Neural cell (in vitro differentiated cells): ENCODE results near the gene DTX1. TPM values are rescaled to one million over a fixed set of nuclear protein-coding genes. Genes with fewer than 3 reads are reported as not detected.

Experiments
- H2AFZ ChIP-seq: fragments of 200-600, 300-800 bp; sonication (generic), shearing (Covaris generic); 2 replicates; pipeline ENCODE4 v1.6.0; 2014; ENCODE audit warnings: low read depth, mild to moderate bottlenecking, antibody characterized with exemption, low read length, moderate library complexity
- H3F3A ChIP-seq: fragments of 200-600 bp; shearing (Covaris generic); 2 replicates; pipeline ENCODE4 v1.6.1; 2016; ENCODE audit warnings: mild to moderate bottlenecking, moderate library complexity, mixed read lengths, antibody characterized with exemption, low read length; ENCODE audit not compliant: insufficient read depth, poor library complexity, severe bottlenecking
- H3K27ac ChIP-seq: fragments of 200-600, 300-800 bp; sonication (generic), shearing (Covaris generic); 2 replicates; pipeline ENCODE4 v1.5.1; 2014; ENCODE audit warnings: mild to moderate bottlenecking, low read length, moderate library complexity
- H3K27me3 ChIP-seq: fragments of 300-800, 200-600 bp; sonication (generic), shearing (Covaris generic); 2 replicates; pipeline ENCODE4 v1.6.0; 2014; ENCODE audit warnings: mild to moderate bottlenecking, low read depth, low read length, moderate library complexity; ENCODE audit not compliant: insufficient read depth
- H3K36me3 ChIP-seq: fragments of 300-800, 200-600 bp; sonication (generic), shearing (Covaris generic); 2 replicates; pipeline ENCODE4 v1.5.1; 2014; ENCODE audit warnings: mild to moderate bottlenecking, antibody characterized with exemption, low read length, moderate library complexity; ENCODE audit not compliant: insufficient read depth
- H3K4me2 ChIP-seq: fragments of 300-800, 200-600 bp; sonication (generic), shearing (Covaris generic); 2 replicates; pipeline ENCODE4 v1.6.0; 2014; ENCODE audit warnings: mild to moderate bottlenecking, low read length
- H3K4me3 ChIP-seq: fragments of 300-800, 200-600 bp; sonication (generic), shearing (Covaris generic); 2 replicates; pipeline ENCODE4 v1.5.1; 2014; ENCODE audit warnings: mild to moderate bottlenecking, low read length, moderate library complexity
- H3K79me2 ChIP-seq: fragments of 200-600 bp; shearing (Covaris generic); replicated peaks from 2 replicates; pipeline ENCODE4 v1.6.0; 2014; ENCODE audit warnings: mild to moderate bottlenecking, low read length, moderate library complexity; ENCODE audit not compliant: insufficient read depth
- H3K9ac ChIP-seq: fragments of 300-800, 200-600 bp; sonication (generic), shearing (Covaris generic); 2 replicates; pipeline ENCODE4 v1.6.1; 2016; ENCODE audit warnings: mild to moderate bottlenecking, low read length, mixed read lengths
- H3K9me2 ChIP-seq: fragments of 200-600 bp; shearing (Covaris generic); 2 replicates; pipeline ENCODE4 v1.6.1; 2016; ENCODE audit warnings: mild to moderate bottlenecking, low read length, mixed read lengths; ENCODE audit not compliant: insufficient read depth
- H3K9me3 ChIP-seq: fragments of 200-600, 300-800 bp; sonication (generic), shearing (Covaris generic); 2 replicates; pipeline ENCODE4 v1.6.1; 2016; ENCODE audit warnings: mild to moderate bottlenecking, mixed run types, low read length, moderate library complexity, mixed read lengths
- H4K20me1 ChIP-seq: fragments of 200-600 bp; shearing (Covaris generic); 2 replicates; pipeline ENCODE4 v1.6.1; 2016; ENCODE audit warnings: mild to moderate bottlenecking, mixed run types; ENCODE audit not compliant: insufficient read depth
- CTCF ChIP-seq: fragments of 450-650 bp; IDR thresholded peaks from 2 replicates; pipeline ENCODE4 v1.5.1; 2014; ENCODE audit warnings: antibody characterized with exemption, mild to moderate bottlenecking, moderate library complexity; ENCODE audit not compliant: poor library complexity, severe bottlenecking
- EP300 ChIP-seq: fragments of 450-650 bp; conservative IDR thresholded peaks from 2 replicates; pipeline ENCODE4 v1.6.1; 2014; ENCODE audit warnings: antibody characterized with exemption, mild to moderate bottlenecking, moderate library complexity; ENCODE audit not compliant: poor library complexity, severe bottlenecking
- EZH2 ChIP-seq: fragments of 200-600, 300-800 bp; shearing (Covaris generic), sonication (generic); IDR thresholded peaks from 2 replicates; pipeline ENCODE4 v1.6.1; 2014; ENCODE audit warnings: antibody characterized with exemption, low read length, borderline replicate concordance, mild to moderate bottlenecking; ENCODE audit not compliant: insufficient read depth, poor library complexity, severe bottlenecking
- MXI1 ChIP-seq: fragments of 450-650 bp; conservative IDR thresholded peaks from 2 replicates; pipeline ENCODE4 v1.6.1; 2014; ENCODE audit warnings: antibody characterized with exemption, mild to moderate bottlenecking; ENCODE audit not compliant: poor library complexity, severe bottlenecking
- POLR2AphosphoS5 ChIP-seq: IDR thresholded peaks from 2 replicates; pipeline ENCODE4 v1.6.1; 2012
- RAD21 ChIP-seq: fragments of 450-650 bp; conservative IDR thresholded peaks from 2 replicates; pipeline ENCODE4 v1.6.1; 2014; ENCODE audit warnings: antibody characterized with exemption, mild to moderate bottlenecking, moderate library complexity
- REST ChIP-seq: IDR thresholded peaks from 2 replicates; pipeline ENCODE4 v1.6.1; 2012; ENCODE audit warnings: borderline replicate concordance
- SMC3 ChIP-seq: fragments of 450-650 bp; conservative IDR thresholded peaks from 2 replicates; pipeline ENCODE4 v1.6.1; 2014; ENCODE audit warnings: antibody characterized with exemption, mild to moderate bottlenecking, moderate library complexity; ENCODE audit not compliant: poor library complexity
- TAF1 ChIP-seq: IDR thresholded peaks from 2 replicates; pipeline ENCODE4 v1.6.1; 2012; ENCODE audit warnings: low read depth
- polyA plus RNA-seq: library from polyadenylated mRNA; depleted of rRNA; stranded (reverse); fragments of >200 nt; gene quantifications from 2 replicates; pipeline ENCODE4 v1.2.3, GENCODE V29; 2014

The DTX1 gene
- polyA plus RNA-seq, 1 donor from 2014 or later, result 30.7 TPM

GRCh38 chr12:113049976-113050742 lies 6.4 kb upstream of the DTX1 start:
- Histone ChIP-seq H2AFZ (no peak overlapping the region), H3K9ac (no peak overlapping the region), H3F3A (no peaks in the 10 kb centered on the region), H3K4me3 (no peak overlapping the region), H3K79me2 (no peaks in the 10 kb centered on the region), H3K9me2 (no peaks in the 10 kb centered on the region), H3K36me3 (no peaks in the 10 kb centered on the region), H3K27ac (no peak overlapping the region), H3K9me3 (no peaks in the 10 kb centered on the region), H4K20me1 (no peaks in the 10 kb centered on the region), H3K27me3 (peaks cover 3% of the 10 kb centered on the region), H3K4me2 (no peak overlapping the region)
- peak; percentile 25 for TF ChIP-seq CTCF
- TF ChIP-seq SMC3, result no peak
- no peak for TF ChIP-seq EZH2
- no peak for TF ChIP-seq REST

- H3K9me3 ChIP-seq, result no peaks in the 10 kb centered on the region
- no peak for TF ChIP-seq RAD21
- TF ChIP-seq EP300, result no peak
- TF ChIP-seq REST, result no peak
- TF ChIP-seq EZH2, result no peak
- TF ChIP-seq POLR2AphosphoS5, result no peak
- TF ChIP-seq TAF1, result no peak
- TF ChIP-seq MXI1, result no peak
- TF ChIP-seq CTCF, result no peak
- TF ChIP-seq SMC3, result no peak
- no peak overlapping the region for H3K4me3 ChIP-seq
- no peaks in the 10 kb centered on the region for H4K20me1 ChIP-seq
- no peaks in the 10 kb centered on the region for H3F3A ChIP-seq
- H3K36me3 ChIP-seq, result no peaks in the 10 kb centered on the region
- no peak overlapping the region for H2AFZ ChIP-seq
- H3K27me3 ChIP-seq, result no peaks in the 10 kb centered on the region
- no peak overlapping the region for H3K27ac ChIP-seq
- H3K9me2 ChIP-seq, result no peaks in the 10 kb centered on the region
- H3K79me2 ChIP-seq, result peaks cover 4% of the 10 kb centered on the region
- H3K9ac ChIP-seq, result no peak overlapping the region
- no peak overlapping the region for H3K4me2 ChIP-seq
Measured at GRCh38 chr12:113050795-113051194, 5.7 kb upstream of the DTX1 start.
